ENCODE measurements around the gene MTHFR. TPM values are rescaled to one million over a fixed set of nuclear protein-coding genes. Genes with fewer than 3 reads are reported as not detected.

Gene MTHFR
- total and polyA plus RNA-seq, 4 donors, result 5.5 to 29.0 (median 18.3) TPM

DNA sequence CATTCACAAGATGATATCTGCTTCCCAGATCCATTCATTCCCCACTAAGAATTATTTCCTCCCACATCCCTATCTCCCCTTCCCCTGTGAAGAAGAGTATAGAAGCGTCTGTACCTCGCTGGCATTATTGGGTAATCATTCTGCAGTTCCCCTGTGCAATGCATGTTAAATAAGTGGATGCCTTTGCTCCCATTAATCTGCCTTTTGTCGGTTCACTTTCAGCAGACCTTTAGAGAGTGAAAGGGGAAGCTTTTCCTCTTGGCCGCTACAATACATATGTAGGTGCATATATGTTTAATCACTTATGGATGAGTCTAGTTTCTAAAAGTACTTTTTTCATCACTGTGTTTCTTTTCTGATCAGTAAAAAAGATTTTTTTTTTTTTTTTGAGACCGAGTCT is 7.3 kb upstream of the MTHFR start:
- H3K4me1 ChIP-seq (ENCODE audit: control insufficient read depth in 4 of 4, insufficient read depth in 4 of 4, low read length in 3 of 4), result peaks cover 0 to 4% (median 2%) of the 10 kb centered on the region in 4 donors
- WGBS, result 88% methylated on average over 5 of the region's 5 CpGs
- H3K4me3 ChIP-seq (ENCODE audit: low read depth in 1 of 3, low read length in 3 of 3), result no peak overlapping the region
- H3K27me3 ChIP-seq (ENCODE audit: control insufficient read depth in 4 of 4, insufficient read depth in 4 of 4, low read length in 3 of 4), result no peaks in the 10 kb centered on the region
- TF ChIP-seq GABPA (IDR thresholded peaks at IDR 0.05 in 1 of 2, conservative IDR thresholded peaks at IDR 0.05 in 1 of 2), result no peak
- TF ChIP-seq, protein P1, sequence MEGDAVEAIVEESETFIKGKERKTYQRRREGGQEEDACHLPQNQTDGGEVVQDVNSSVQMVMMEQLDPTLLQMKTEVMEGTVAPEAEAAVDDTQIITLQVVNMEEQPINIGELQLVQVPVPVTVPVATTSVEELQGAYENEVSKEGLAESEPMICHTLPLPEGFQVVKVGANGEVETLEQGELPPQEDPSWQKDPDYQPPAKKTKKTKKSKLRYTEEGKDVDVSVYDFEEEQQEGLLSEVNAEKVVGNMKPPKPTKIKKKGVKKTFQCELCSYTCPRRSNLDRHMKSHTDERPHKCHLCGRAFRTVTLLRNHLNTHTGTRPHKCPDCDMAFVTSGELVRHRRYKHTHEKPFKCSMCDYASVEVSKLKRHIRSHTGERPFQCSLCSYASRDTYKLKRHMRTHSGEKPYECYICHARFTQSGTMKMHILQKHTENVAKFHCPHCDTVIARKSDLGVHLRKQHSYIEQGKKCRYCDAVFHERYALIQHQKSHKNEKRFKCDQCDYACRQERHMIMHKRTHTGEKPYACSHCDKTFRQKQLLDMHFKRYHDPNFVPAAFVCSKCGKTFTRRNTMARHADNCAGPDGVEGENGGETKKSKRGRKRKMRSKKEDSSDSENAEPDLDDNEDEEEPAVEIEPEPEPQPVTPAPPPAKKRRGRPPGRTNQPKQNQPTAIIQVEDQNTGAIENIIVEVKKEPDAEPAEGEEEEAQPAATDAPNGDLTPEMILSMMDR (IDR thresholded peaks at IDR 0.05; ENCODE audit: low read depth, low read length, missing input control), result no peak
- no peak for TF ChIP-seq FOXA1 (IDR thresholded peaks at IDR 0.05)
- no peak for TF ChIP-seq EGR1 (IDR thresholded peaks at IDR 0.05; ENCODE audit: low read depth in 2 of 2)
- TF ChIP-seq, protein P2, sequence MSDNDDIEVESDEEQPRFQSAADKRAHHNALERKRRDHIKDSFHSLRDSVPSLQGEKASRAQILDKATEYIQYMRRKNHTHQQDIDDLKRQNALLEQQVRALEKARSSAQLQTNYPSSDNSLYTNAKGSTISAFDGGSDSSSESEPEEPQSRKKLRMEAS (IDR thresholded peaks at IDR 0.05), result no peak
- no peak for TF ChIP-seq RXRA (IDR thresholded peaks at IDR 0.05)
- TF ChIP-seq, protein P3, sequence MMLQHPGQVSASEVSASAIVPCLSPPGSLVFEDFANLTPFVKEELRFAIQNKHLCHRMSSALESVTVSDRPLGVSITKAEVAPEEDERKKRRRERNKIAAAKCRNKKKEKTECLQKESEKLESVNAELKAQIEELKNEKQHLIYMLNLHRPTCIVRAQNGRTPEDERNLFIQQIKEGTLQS (IDR thresholded peaks at IDR 0.05), result no peak
- TF ChIP-seq JUND (IDR thresholded peaks at IDR 0.05), result no peak
- no peak for TF ChIP-seq SP1 (IDR thresholded peaks at IDR 0.05)
- TF ChIP-seq, protein P4, sequence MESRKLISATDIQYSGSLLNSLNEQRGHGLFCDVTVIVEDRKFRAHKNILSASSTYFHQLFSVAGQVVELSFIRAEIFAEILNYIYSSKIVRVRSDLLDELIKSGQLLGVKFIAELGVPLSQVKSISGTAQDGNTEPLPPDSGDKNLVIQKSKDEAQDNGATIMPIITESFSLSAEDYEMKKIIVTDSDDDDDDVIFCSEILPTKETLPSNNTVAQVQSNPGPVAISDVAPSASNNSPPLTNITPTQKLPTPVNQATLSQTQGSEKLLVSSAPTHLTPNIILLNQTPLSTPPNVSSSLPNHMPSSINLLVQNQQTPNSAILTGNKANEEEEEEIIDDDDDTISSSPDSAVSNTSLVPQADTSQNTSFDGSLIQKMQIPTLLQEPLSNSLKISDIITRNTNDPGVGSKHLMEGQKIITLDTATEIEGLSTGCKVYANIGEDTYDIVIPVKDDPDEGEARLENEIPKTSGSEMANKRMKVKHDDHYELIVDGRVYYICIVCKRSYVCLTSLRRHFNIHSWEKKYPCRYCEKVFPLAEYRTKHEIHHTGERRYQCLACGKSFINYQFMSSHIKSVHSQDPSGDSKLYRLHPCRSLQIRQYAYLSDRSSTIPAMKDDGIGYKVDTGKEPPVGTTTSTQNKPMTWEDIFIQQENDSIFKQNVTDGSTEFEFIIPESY (IDR thresholded peaks at IDR 0.05), result no peak
- TF ChIP-seq, protein P5, sequence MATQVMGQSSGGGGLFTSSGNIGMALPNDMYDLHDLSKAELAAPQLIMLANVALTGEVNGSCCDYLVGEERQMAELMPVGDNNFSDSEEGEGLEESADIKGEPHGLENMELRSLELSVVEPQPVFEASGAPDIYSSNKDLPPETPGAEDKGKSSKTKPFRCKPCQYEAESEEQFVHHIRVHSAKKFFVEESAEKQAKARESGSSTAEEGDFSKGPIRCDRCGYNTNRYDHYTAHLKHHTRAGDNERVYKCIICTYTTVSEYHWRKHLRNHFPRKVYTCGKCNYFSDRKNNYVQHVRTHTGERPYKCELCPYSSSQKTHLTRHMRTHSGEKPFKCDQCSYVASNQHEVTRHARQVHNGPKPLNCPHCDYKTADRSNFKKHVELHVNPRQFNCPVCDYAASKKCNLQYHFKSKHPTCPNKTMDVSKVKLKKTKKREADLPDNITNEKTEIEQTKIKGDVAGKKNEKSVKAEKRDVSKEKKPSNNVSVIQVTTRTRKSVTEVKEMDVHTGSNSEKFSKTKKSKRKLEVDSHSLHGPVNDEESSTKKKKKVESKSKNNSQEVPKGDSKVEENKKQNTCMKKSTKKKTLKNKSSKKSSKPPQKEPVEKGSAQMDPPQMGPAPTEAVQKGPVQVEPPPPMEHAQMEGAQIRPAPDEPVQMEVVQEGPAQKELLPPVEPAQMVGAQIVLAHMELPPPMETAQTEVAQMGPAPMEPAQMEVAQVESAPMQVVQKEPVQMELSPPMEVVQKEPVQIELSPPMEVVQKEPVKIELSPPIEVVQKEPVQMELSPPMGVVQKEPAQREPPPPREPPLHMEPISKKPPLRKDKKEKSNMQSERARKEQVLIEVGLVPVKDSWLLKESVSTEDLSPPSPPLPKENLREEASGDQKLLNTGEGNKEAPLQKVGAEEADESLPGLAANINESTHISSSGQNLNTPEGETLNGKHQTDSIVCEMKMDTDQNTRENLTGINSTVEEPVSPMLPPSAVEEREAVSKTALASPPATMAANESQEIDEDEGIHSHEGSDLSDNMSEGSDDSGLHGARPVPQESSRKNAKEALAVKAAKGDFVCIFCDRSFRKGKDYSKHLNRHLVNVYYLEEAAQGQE (IDR thresholded peaks at IDR 0.05), result no peak
- no peak for TF ChIP-seq YY1 (IDR thresholded peaks at IDR 0.05)
- TF ChIP-seq TAF1 (conservative IDR thresholded peaks at IDR 0.05), result no peak
- no peak for TF ChIP-seq FOXA2 (IDR thresholded peaks at IDR 0.05)
- no peak for TF ChIP-seq RAD21 (IDR thresholded peaks at IDR 0.05)
- TF ChIP-seq HNF4G (IDR thresholded peaks at IDR 0.05), result no peak
- no peak for TF ChIP-seq HNF4A (conservative IDR thresholded peaks at IDR 0.05)
- TF ChIP-seq NR2F2 (IDR thresholded peaks at IDR 0.05), result no peak
- H3K9me3 ChIP-seq (ENCODE audit: control insufficient read depth in 4 of 4, low read length in 3 of 4), result no peaks in the 10 kb centered on the region
- H3K9ac ChIP-seq (ENCODE audit: low read depth in 1 of 2, low read length in 2 of 2), result no peak overlapping the region
- DNase-seq (ENCODE audit: low spot score), result no peak
- H3K36me3 ChIP-seq (ENCODE audit: control insufficient read depth in 4 of 4, insufficient read depth in 3 of 4, low read depth in 1 of 4, low read length in 3 of 4), result peaks cover 7 to 34% (median 29%) of the 10 kb centered on the region in 4 donors
- H3K27ac ChIP-seq (ENCODE audit: low read depth in 1 of 2, low read length in 2 of 2), result no peak overlapping the region

All from liver (tissue), 9 donors.